PC-3 (cell line): ENCODE data around the gene AOPEP.

Experiments used
- EZH2 ChIP-seq: fragments of 300-600 bp; sonication (generic); IDR thresholded peaks from one replicate; pipeline ENCODE4 v1.6.1; 2017; ENCODE audit warnings: antibody characterized with exemption, mild to moderate bottlenecking, low read length; ENCODE audit not compliant: unreplicated experiment
- TF ChIP-seq, protein P1 (sequence below): fragments of 300-600 bp; sonication (generic); conservative IDR thresholded peaks from 2 replicates; pipeline ENCODE4 v1.5.1; 2017; ENCODE audit warnings: antibody characterized with exemption, low read depth, mild to moderate bottlenecking, low read length

- TF ChIP-seq, protein P1, sequence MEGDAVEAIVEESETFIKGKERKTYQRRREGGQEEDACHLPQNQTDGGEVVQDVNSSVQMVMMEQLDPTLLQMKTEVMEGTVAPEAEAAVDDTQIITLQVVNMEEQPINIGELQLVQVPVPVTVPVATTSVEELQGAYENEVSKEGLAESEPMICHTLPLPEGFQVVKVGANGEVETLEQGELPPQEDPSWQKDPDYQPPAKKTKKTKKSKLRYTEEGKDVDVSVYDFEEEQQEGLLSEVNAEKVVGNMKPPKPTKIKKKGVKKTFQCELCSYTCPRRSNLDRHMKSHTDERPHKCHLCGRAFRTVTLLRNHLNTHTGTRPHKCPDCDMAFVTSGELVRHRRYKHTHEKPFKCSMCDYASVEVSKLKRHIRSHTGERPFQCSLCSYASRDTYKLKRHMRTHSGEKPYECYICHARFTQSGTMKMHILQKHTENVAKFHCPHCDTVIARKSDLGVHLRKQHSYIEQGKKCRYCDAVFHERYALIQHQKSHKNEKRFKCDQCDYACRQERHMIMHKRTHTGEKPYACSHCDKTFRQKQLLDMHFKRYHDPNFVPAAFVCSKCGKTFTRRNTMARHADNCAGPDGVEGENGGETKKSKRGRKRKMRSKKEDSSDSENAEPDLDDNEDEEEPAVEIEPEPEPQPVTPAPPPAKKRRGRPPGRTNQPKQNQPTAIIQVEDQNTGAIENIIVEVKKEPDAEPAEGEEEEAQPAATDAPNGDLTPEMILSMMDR: no peak
- no peak for TF ChIP-seq EZH2
Measured at GRCh38 chr9:94780516-94780950, 54.0 kb downstream of the AOPEP start.
